Loucy (cell line): ENCODE results near the gene RALA.

Source experiments
- CTCF ChIP-seq: fragments of 200-600 bp; sonication (generic); conservative IDR thresholded peaks from 2 replicates; pipeline ENCODE4 v1.5.1; 2014; ENCODE audit warnings: mild to moderate bottlenecking, antibody characterized with exemption, low read length
- EZH2phosphoT487 ChIP-seq: fragments of 200-600 bp; IDR thresholded peaks from 2 replicates; pipeline ENCODE4 v1.6.1; 2018; ENCODE audit warnings: antibody characterized with exemption, mild to moderate bottlenecking, moderate library complexity, borderline replicate concordance

DNA sequence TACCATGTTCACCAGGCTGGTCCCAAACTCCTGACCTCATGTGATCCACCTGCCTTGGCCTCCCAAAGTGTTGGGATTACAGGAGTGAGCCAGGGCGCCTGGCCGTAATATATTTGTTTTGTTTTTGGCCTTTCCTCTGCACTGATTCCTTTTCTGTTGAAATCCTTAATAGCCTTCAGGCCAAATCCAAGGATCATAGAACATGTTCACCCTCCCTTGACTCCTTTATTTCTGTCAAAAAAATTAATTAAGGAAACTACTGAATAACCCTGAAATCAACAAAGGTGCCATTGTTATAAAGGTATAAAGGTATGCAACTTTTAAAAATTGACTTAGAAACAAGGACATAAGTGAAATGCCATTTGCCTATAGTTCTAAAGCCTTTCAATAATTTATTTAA, 15.5 kb upstream of the RALA start:
- TF ChIP-seq CTCF = no peak
- no peak for TF ChIP-seq EZH2phosphoT487
